ENCODE results near the gene DNAH8.

Gene DNAH8

GRCh38 chr6:38681850-38682249 lies 33.3 kb upstream of the DNAH8 start:
- TF ChIP-seq CTCF (conservative IDR thresholded peaks at IDR 0.05; ENCODE audit: low read depth, low read length), result no peak
- Histone ChIP-seq H4K20me1 (ENCODE audit: insufficient read depth) (no peaks in the 10 kb centered on the region), H3K4me1 (ENCODE audit: low read depth, poor library complexity, severe bottlenecking) (no peaks in the 10 kb centered on the region), H3K4me2 (no peak overlapping the region), H3K36me3 (ENCODE audit: insufficient read depth) (peaks cover 4% of the 10 kb centered on the region; the same call in 1 of the 2 replicates), H3K27me3 (ENCODE audit: insufficient read depth, low read depth) (no peaks in the 10 kb centered on the region), H3K27ac (no peak overlapping the region), H2AFZ (ENCODE audit: low read depth) (no peak overlapping the region), H3K79me2 (ENCODE audit: insufficient read depth, low read depth) (no peaks in the 10 kb centered on the region), H3K4me3 (IDR thresholded peaks at IDR 0.05; ENCODE audit: insufficient read depth, low read depth, low read length) (no peak overlapping the region), H3K9ac (no peak overlapping the region)

- Histone ChIP-seq H3K27ac (no peak overlapping the region), H2AFZ (ENCODE audit: low read depth) (no peak overlapping the region), H3K27me3 (ENCODE audit: insufficient read depth, low read depth) (no peaks in the 10 kb centered on the region), H3K4me3 (IDR thresholded peaks at IDR 0.05; ENCODE audit: insufficient read depth, low read depth, low read length) (no peak overlapping the region), H3K79me2 (ENCODE audit: insufficient read depth, low read depth) (peaks cover 7% of the 10 kb centered on the region), H3K9ac (no peak overlapping the region), H3K36me3 (ENCODE audit: insufficient read depth) (peaks cover 4% of the 10 kb centered on the region; the same call in 1 of the 2 replicates), H4K20me1 (ENCODE audit: insufficient read depth) (no peaks in the 10 kb centered on the region), H3K4me1 (ENCODE audit: low read depth, poor library complexity, severe bottlenecking) (peaks cover 7% of the 10 kb centered on the region), H3K4me2 (no peak overlapping the region)
- TF ChIP-seq CTCF (conservative IDR thresholded peaks at IDR 0.05; ENCODE audit: low read depth, low read length), result no peak
These were observed 30.9 kb upstream of the DNAH8 start for GRCh38 chr6:38684237-38684636.

GRCh38 chr6:38684904-38685303 lies 30.2 kb upstream of the DNAH8 start:
- Histone ChIP-seq H3K27ac (no peak overlapping the region), H3K9ac (no peak overlapping the region), H3K36me3 (ENCODE audit: insufficient read depth) (peaks cover 4% of the 10 kb centered on the region; the same call in 1 of the 2 replicates), H3K27me3 (ENCODE audit: insufficient read depth, low read depth) (no peaks in the 10 kb centered on the region), H3K4me1 (ENCODE audit: low read depth, poor library complexity, severe bottlenecking) (peaks cover 9% of the 10 kb centered on the region), H3K79me2 (ENCODE audit: insufficient read depth, low read depth) (peaks cover 7% of the 10 kb centered on the region), H3K4me3 (IDR thresholded peaks at IDR 0.05; ENCODE audit: insufficient read depth, low read depth, low read length) (no peak overlapping the region), H3K4me2 (no peak overlapping the region), H2AFZ (ENCODE audit: low read depth) (no peak overlapping the region), H4K20me1 (ENCODE audit: insufficient read depth) (no peaks in the 10 kb centered on the region)
- no peak for TF ChIP-seq CTCF (conservative IDR thresholded peaks at IDR 0.05; ENCODE audit: low read depth, low read length)

GRCh38 chr6:38686270-38687042 lies 28.7 kb upstream of the DNAH8 start:
- H3K9ac ChIP-seq, result no peak overlapping the region
- H3K36me3 ChIP-seq (ENCODE audit: insufficient read depth), result peaks cover 4% of the 10 kb centered on the region; the same call in 1 of the 2 replicates
- no peaks in the 10 kb centered on the region for H4K20me1 ChIP-seq (ENCODE audit: insufficient read depth)
- TF ChIP-seq CTCF (conservative IDR thresholded peaks at IDR 0.05; ENCODE audit: low read depth, low read length), result no peak
- no peak overlapping the region for H2AFZ ChIP-seq (ENCODE audit: low read depth)
- H3K79me2 ChIP-seq (ENCODE audit: insufficient read depth, low read depth), result peaks cover 14% of the 10 kb centered on the region
- peaks cover 9% of the 10 kb centered on the region for H3K4me1 ChIP-seq (ENCODE audit: low read depth, poor library complexity, severe bottlenecking)
- H3K4me2 ChIP-seq, result no peak overlapping the region
- H3K4me3 ChIP-seq (IDR thresholded peaks at IDR 0.05; ENCODE audit: insufficient read depth, low read depth, low read length), result no peak overlapping the region
- no peak overlapping the region for H3K27ac ChIP-seq
- H3K27me3 ChIP-seq (ENCODE audit: insufficient read depth, low read depth), result no peaks in the 10 kb centered on the region

All from KMS-11 (cell line).